GM10248 (cell line): ENCODE data around the gene MAPKAPK5.

Experiments
- CTCF ChIA-PET: fragments of 300-600 bp; sonication (Branson Sonifier 250); formaldehyde crosslinking; extraction: SDS; loops from one replicate; lab custom pipeline; 2021; ENCODE audit warnings: antibody characterized with exemption; lab: Yijun Ruan, JAX
- POLR2A ChIA-PET: fragments of 350-650 bp; sonication (Branson Sonifier 250); formaldehyde crosslinking; extraction: SDS; loops from one replicate; lab custom pipeline; 2020; ENCODE audit warnings: antibody characterized with exemption; lab: Yijun Ruan, JAX
- DNase-seq: peaks from one replicate; pipeline ENCODE4 v3.0.0; 2012; ENCODE audit errors: extremely low spot score
- CTCF ChIP-seq: IDR thresholded peaks from 2 replicates; pipeline ENCODE4 v1.5.1; 2012; ENCODE audit warnings: mild to moderate bottlenecking, low read depth; ENCODE audit errors: extremely low read depth, missing control alignments, control extremely low read depth

MAPKAPK5 gene

GRCh38 chr12:111901182-111901581 lies 59.2 kb downstream of the MAPKAPK5 start:
- TF ChIP-seq CTCF = no peak
- POLR2A ChIA-PET = interaction anchor here (0.6 kb wide), 1 partner anchor 318 kb away, joined by 3 read pairs; no protein-coding TSS in a partner anchor
- CTCF ChIA-PET = no interaction called here
- no peak for DNase-seq

DNA sequence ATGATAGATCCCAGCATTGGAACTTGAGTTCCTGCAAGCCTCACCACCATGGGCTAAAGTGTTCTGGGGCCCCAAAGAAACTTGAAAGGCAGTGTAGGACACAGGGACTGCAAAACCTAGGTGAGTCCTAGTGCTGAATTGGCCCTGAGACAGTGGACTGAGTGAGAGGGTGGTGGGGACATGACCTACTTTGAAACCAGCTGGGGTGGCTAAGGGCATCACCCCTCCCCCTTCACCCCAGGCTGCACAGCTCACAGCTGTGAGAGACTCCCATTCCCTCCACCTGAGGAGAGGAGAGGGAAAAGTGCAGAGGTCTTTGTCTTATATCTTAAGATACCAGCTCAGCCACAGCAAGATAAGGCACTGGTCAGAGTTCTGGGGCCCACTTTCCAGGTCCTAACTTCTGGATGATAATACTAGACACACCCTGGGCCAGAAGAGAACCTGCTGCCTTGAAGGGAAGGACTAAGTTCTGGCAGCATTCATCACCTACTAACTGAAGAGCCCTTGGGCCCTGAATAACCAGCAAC lies 62.5 kb downstream of the MAPKAPK5 start:
- CTCF ChIA-PET = no interaction called here
- no peak for DNase-seq
- no peak for TF ChIP-seq CTCF
- POLR2A ChIA-PET = no interaction called here

GRCh38 chr12:111905502-111905901 lies 63.5 kb downstream of the MAPKAPK5 start:
- no peak for DNase-seq
- POLR2A ChIA-PET = no interaction called here
- CTCF ChIA-PET = no interaction called here
- TF ChIP-seq CTCF = no peak

GRCh38 chr12:111907740-111908139 lies 65.7 kb downstream of the MAPKAPK5 start:
- ChIA-PET CTCF (no interaction called here), POLR2A (no interaction called here)
- TF ChIP-seq CTCF = no peak

GRCh38 chr12:111925171-111925570 lies 83.1 kb downstream of the MAPKAPK5 start:
- no peak for DNase-seq
- ChIA-PET POLR2A (no interaction called here), CTCF (interaction anchor here (1.4 kb wide), 1 partner anchor 12 kb away, joined by 3 read pairs; no protein-coding TSS in a partner anchor)
- no peak for TF ChIP-seq CTCF

More at GRCh38 chr12:111907740-111908139, 65.7 kb downstream of the MAPKAPK5 start:
- no peak for DNase-seq

DNA sequence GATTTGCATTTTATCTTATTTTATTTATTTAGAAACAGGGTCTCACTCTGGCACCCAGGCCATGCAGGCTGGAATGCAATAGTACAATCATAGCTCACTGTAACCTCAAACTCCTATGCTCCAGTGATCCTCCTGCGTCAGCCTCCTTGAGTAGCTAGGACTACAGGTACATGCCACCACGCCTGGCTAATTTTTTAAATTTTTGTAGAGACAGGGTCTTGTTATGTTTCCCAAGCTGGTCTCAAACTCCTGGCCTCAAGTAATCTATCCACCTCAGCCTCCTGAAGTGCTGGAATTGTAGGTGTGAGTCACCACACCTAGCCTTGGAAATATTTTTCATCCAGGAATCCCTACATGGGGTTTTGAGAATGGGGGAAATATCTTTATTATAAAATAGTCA lies 84.6 kb downstream of the MAPKAPK5 start:
- CTCF ChIA-PET = interaction anchor here (1.3 to 2.3 kb wide), 4 partner anchors 8 to 14 kb away, joined by 3 to 7 read pairs (median 4); no protein-coding TSS in a partner anchor
- DNase-seq = no peak
- no peak for TF ChIP-seq CTCF
- POLR2A ChIA-PET = no interaction called here
